GM19468 (cell line): ENCODE measurements around the gene SPNS3.

Experiments
- ATAC-seq: cut with Tn5 transposase; IDR thresholded peaks from one replicate; pipeline ENCODE4 v1.9.1; 2021; ENCODE audit warnings: mild to moderate bottlenecking, moderate library complexity, moderate number of reproducible peaks; ENCODE audit not compliant: unreplicated experiment; ENCODE audit errors: extremely low read depth

The SPNS3 gene, protein sequence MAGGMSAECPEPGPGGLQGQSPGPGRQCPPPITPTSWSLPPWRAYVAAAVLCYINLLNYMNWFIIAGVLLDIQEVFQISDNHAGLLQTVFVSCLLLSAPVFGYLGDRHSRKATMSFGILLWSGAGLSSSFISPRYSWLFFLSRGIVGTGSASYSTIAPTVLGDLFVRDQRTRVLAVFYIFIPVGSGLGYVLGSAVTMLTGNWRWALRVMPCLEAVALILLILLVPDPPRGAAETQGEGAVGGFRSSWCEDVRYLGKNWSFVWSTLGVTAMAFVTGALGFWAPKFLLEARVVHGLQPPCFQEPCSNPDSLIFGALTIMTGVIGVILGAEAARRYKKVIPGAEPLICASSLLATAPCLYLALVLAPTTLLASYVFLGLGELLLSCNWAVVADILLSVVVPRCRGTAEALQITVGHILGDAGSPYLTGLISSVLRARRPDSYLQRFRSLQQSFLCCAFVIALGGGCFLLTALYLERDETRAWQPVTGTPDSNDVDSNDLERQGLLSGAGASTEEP

DNA sequence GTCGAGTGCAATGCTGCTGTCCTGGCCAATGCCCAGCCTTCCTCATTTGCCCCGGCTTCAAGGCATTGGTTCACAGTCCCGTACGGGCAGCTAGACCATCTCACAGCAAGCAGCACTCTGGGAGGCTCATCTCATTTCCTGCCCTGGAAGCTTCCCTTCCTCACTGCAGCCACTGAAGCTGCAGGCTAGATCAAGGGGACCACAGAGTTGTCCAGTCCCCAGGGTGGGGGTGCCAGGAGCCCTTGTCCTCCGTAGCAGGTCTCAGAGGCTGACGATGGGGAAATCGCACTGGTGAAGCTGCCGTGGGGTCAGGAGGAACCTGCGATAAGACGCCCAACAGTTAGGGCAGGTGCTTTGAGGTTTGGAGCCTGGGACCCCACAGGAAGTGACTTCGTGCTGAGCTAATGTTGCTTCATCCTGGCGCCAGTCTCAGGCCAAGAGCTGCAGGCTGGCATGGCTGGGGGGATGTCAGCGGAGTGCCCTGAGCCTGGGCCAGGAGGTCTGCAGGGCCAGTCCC lies at the start of gene SPNS3:
Gene SPNS3, plus strand, starts transcription at position 426 of the 517 bp plus-strand sequence. Its CDS starts 28 bp downstream, at position 454.
- no peak for ATAC-seq

DNA sequence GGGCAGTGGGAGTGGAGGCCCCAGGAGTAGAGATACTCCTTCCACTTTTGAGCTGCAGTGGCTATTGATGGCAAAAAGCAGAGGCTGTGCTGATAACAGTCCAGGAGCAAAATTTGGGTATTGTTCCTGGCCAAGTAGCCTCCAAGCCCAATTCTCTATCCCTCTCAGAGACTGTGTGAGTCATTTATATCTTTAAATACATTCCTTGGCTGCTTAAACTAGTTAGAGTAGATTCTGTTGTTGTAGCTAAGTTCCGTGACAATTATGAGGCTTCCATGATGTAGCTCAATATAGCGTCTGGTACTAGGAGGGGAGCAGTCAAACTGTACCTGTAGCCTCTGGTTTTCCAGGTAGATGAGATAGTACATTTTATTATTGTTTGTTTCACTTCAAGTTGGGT lies 47.3 kb upstream of the SPNS3 start:
- no peak for ATAC-seq

DNA sequence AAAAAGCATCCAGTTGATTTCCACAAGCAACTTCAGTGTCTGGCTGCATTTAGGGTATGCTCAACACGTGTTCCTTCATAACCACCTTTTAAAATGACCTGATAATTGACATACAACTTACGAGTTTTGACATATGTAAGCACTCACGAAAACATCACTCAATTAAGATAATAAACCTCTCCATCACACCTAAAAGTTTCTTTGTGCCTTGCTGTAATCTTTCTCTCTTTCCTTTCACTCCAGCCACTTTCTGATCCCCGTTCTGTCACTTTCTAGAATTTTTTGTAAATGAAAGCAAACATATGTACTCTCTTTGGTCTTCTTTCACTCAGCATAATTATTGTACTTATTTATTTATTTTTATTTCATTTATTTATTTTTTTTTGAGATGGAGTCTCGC lies 46.6 kb upstream of the SPNS3 start:
- ATAC-seq, result no peak

DNA sequence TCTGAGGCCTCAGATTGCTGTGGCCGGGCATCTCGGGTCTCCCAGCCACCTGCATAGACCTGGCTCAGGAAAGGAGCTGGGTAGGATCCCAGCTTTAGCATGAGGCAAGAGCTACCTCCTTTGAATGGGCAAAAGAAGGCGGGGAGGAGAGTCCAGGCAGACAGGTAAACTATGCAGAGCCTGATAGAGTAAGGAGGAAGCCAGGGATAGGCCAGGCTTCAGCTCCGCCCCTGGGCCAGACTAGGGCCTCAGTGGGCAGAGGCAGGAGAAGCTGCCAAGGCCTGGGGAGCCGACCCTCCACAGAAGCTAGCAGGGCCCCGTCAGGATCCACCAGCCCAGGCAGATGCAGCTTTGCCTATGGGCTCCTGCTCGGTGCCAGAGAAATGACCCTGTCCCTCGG lies 44.7 kb upstream of the SPNS3 start:
- no peak for ATAC-seq

DNA sequence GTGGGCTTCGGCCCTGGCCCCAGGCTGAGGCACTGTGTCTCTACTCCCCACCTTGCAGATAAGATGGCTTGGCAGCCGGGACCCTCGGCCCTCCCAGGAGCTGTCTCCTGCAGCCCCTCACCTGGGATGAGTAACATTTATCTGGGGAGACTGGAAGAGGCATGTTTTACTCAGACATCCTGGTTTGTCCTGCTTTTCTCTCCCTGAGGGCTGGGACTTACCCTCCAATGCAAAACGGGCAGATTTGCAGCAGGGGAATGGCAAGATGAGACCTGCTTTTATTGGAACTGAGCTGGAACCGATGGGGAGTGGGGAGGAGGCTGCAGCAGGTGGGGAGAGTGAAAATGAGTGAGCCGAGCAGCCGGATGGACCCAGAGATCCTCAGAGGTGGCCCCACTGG lies 39.9 kb upstream of the SPNS3 start:
- no peak for ATAC-seq

DNA sequence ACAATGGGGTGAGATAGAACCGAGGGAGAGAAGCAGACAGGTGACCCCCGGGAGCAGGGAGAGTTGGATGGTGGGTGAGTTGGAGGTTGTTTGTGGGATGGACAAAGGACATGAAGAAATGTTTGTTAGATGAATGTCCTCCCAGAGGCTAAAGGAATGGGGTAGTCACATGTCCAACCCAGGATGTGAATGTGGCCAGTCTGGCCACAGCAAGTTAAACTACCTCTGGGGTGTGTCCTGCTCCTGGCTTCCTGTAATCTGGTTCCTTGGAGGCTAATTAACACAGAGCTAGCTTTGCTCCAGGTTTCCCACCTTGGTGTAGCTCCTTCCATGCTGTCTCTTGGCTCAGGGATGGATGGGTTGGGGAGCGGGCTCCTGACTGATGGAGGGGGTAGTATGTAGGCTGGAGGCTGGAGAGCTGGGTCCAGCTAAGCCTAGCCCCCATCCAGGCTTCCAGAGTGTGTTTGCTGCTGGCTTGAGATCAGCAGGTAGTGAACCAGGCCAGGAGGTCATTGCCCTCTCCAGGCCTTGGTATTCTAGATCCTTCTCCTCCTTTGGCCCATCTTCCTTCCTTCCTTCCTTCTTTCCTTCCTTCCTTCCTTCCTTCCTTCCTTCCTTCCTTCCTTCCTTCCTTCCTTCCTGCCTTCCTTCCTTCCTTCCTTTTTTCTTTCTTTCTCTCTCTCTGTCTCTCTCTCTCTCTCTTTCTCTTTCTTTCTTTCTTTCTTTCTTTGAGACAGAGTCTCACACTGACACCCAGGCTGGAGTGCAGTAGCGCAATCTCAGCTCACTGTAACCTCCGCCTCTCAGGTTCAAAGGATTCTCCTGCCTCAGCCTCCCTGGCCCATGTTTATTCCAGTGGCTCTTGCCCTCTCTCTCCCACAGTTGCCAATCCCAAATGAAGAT lies 39.3 kb upstream of the SPNS3 start:
- no peak for ATAC-seq

DNA sequence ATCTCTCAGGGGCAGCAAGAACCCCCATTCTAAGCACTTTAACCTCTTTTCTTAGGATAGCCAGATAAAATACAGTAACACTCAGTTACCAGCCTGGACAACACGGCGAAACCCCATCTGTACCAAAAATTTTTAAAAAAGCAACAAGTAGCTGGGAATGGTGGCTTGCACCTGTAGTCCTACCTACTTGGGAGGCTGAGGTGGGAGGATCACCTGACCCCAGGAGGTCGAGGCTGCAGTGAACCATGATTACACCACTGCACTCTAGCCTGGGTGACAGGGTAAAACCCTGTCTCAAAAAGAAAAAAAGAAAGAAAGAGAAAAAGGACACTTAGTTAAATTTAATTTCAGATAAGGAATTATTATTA lies 38.6 kb upstream of the SPNS3 start:
- no peak for ATAC-seq

DNA sequence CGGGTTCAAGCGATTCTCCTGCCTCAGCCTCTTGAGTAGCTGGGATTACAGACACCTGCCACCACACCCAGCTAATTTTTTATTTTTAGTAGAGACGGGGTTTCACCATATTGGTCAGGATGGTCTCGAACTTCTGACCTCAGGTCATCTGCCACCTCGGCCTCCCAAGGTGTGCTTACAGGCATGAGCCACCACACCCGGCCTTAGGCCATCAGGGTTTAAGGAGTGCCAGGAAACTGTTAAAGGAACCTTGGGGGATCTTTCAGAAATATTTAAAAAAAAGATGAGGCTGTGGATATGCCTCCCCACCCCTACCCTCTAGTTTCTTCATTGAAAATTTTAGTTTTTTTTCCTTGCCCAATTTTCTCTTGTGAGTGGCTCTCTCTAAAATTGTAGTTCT lies 35.9 kb upstream of the SPNS3 start:
- no peak for ATAC-seq

DNA sequence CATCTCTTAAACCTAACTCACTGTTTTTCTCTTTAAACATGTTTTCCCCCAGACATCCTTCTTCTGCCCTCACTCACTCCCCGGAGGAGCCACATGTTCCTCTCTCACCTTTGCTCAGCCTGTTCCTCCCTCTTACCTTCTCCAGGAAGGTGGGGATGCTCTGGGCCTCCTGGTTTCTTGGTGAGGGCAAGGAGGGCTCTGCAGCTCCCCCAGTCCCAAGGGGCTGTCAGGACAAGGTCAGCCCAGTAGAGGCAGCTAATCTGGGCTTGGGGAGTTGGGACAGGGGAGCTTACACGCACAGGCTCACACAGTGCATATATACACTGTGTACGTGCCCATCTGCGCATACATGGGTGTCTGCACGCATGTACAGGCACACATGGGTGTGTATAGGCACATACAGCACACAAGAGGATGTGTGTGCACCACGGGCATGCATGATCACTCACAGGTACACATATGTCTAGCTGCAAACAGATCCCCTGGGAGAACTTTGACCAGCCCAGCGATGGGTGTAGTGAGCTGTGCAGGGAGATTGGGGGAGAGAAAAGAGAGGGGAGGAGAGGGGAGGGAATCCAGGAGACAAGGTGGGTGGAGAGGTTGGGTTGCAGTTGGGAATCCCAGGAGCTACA lies 28.6 kb upstream of the SPNS3 start:
- no peak for ATAC-seq

DNA sequence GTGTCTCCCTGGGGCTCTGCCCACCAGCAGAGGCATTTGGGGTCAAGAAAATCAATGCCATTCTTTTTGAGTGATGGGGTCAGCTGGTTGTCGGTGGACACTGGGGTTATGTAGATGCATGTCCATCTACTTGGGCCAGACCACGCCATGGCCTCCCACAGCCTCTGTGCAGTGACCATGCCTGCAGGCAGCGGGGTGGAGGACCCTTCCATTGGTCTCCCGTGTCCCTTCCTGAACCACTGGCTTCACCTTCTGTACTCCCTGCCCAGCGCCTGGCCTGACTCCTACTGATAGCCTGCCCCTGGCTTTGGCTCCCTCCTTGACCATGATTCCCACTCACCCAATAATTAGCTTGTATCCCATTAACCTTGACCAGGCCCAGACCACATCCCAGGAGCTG lies 28.0 kb upstream of the SPNS3 start:
- ATAC-seq, result no peak

DNA sequence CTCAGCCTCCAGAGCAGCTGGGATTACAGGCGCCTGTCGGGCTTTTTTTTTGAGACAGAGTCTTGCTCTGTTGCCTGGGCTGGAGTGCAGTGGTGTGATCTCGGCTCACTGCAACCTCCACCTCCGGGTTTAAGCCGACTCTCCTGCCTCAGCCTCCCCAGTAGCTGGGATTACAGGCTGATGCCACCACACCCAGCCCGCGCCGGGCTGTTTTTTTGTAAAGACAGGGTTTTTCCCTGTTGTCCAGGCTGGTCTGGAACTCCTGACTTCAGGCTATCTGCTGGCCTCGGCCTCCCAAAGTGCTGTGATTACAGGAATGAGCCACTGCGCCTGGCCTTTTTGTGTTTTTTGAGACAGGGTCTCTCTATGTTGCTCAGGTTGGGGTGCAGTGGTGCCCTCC lies 27.4 kb upstream of the SPNS3 start:
- ATAC-seq, result no peak

DNA sequence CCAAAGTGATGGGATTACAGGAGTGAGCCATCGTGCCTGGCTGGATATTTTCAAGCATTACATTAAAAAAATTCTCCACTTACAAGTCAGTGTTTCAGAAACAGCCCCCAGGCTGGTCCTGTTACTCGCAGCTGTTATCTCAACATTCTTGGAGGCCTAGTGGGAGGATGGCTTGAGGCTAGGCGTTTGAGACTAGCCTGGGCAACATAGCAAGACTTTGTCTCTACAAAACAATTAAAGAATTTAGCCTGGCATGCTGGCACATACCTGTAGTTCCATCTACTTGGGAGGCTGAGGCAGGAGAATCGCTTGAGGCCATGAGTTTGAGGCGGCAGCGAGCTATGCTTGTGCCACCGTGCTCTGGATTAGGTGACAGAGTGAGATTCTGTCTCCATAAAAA lies 26.5 kb upstream of the SPNS3 start:
- ATAC-seq, result no peak

DNA sequence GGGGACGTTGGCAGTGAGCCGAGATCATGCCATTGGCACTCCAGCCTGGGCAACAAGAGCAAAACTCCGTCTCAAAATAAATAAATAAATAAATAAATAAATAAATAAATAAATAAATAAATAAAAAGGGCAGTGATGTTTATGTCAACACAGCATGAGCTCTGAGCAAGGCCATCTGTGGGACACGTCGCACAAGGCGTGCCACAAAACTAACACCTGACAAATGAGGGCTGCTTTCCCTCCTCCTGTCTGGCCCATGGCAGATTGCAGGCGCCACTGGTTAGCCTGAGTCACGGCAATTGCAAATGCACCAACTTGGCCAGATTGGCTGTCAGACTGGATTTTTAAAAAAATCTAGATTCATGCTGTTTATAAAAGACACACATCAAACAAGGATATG lies 25.9 kb upstream of the SPNS3 start:
- ATAC-seq, result no peak

DNA sequence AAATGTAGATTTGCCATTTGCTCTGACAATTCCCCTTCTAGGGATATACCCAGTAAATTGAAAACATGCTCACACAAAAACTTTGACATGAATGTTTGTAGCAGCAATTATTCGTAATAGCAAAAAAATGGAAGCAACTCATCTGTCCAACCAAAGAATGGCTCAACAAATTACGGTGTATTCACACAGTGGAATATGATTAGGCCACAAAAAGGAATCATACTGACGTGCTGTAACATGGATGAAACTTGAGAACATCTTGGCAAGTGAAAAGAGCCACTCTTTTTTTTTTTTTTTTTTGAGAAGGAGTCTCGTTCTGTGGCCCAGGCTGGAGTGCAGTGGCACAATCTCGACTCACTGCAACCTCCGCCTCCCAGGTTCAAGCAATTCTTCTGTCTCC lies 24.1 kb upstream of the SPNS3 start:
- no peak for ATAC-seq

DNA sequence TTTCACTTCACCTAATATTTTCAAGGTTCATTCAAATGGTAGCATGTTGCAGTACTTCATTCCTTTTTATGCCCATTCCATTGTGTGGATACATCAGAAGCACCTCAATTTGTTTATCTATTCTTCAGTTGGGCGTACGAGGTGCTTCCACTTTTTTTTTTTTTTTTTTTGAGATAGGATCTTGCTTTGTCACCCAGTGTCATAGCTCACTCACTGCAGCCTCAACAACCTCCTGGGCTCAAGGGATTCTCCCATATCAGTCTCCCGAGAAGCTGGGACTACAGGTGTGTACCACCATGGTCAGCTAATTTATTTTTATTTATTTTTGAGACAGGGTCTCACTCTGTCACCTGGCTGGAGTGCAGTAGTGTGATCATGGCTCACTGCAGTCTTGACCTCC lies 22.5 kb upstream of the SPNS3 start:
- ATAC-seq, result no peak

DNA sequence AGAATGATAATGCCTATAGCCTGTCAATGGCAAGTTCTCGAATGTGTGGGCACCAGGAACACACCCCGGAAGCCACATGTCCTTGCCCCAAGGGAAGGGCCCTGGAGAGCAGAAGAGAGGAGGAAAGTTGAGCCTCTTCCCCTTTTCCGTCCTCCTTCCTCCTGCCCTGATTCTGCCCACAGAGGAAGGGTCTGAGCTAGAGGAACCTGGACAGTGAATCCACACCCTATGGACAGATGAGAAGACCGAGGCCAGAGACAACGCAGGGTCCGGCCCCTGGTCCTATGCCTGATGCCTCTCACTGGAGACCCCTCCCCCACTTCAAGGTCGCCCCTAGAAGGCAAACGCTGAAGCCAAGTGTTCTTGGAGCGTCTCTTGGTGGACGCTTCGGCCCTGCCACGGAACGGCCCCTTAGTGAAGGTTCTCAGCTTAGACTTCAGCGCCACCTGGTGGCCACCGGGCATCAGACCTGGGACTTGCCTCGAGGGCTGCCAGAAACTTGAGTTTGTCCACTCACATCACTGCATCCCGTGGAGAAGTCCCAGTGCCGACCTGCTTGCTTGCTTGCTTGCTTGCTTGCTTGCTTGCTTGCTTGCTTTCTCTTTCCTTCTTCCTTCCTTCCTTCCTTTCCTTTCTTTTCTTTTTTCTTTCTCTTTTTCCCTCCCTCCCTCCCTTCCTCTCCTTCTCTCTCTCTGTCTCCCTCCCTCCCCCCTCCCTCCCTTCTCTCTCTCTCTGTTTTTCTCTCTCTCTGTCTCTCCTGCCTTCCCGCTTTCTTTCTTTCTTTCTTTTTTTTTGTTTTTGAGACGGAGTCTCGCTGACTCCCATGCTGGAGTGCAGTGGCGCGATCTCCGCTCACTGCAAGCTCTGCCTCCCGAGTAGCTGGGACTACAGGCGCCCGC lies 20.6 kb upstream of the SPNS3 start:
- no peak for ATAC-seq

DNA sequence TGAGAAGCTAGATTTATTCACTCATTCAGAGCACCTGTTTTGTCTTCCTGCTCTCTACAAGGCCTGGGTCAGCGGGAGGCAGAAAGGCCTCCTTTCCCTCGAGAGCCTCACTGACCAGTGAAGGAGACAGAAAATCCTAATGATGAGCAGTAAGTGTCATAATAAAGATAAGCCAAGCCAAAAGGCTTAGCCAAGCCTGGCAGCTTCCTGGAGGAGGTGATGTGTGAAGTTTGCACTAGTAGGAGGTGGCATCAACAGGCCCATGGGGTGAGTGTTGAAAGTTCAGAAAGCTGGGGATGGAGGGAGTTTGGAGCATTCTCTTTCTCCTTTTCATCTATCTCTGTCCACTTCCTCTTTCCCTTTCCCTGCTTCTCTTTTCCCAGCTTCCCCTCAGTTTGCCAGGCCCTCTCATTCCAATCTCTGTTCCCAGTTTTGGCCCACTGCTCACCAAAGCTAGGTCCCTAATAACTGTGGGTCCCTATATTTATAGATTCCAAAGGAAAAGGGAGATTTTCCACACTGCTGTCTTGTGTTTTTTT lies 16.5 kb upstream of the SPNS3 start:
- ATAC-seq, result no peak

DNA sequence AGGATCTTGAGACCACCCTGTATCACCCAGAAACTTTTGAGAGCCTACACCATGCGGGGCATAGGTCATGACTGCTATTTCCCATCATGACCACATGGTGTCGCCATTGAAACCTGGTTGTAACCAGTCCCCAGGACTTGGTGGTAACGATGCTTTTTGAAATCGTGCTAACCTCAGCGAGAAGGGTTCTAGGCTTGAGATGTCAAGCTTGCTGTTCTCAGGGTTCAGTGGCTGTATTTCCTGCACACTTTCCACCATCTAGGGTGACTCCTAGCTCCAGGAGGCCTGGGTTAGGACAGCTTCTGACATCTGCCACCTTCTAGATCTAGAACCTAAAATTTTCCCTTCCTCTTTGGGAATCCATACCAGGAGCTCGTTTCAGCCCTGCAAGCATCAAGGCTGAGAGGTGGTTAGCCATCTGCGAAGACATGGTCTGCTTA lies 13.0 kb upstream of the SPNS3 start:
- no peak for ATAC-seq

DNA sequence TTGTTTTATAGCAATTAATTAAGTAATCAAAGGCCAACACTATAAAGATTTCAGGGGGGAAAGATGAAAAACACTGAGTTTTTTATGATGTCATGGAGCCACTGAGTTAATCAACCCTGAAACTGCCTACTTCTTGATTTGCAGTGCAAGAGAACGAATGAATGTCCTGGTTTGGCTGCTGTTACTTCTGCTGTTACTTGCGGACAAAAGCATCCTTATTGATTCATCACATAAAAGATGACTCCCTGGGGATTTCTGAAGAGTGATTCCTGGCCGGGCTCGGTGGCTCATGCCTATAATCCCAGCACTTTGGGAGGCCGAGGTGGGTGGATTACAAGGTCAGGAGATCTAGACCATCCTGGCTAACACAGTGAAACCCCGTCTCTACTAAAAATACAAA lies 10.9 kb upstream of the SPNS3 start:
- ATAC-seq, result no peak
